AG09319 (cell line): Measurements from ENCODE around the gene SSH3.
"Not testable (repeated sequence)": the region's sequence is repeated elsewhere in the genome, so short reads cannot be mapped to it uniquely, and the experiment has no call there.

Source experiments
- DNase-seq: peaks from one replicate; pipeline ENCODE4 v3.0.0-alpha.2; 2010; ENCODE audit warnings: low read depth; ENCODE audit errors: extremely low read depth
- CTCF ChIP-seq: IDR thresholded peaks from 2 replicates; pipeline ENCODE4 v1.5.1; 2011; ENCODE audit warnings: low read depth, mild to moderate bottlenecking, inconsistent platforms, low read length, moderate library complexity

SSH3 gene

GRCh38 chr11:67313125-67313890 is 10.0 kb downstream of the SSH3 start:
- no peak for TF ChIP-seq CTCF
- DNase-seq, result no peak

GRCh38 chr11:67314218-67314617 is 10.9 kb downstream of the SSH3 start:
- no peak for DNase-seq
- no peak for TF ChIP-seq CTCF

GRCh38 chr11:67315325-67315909 is 12.1 kb downstream of the SSH3 start:
- no peak for TF ChIP-seq CTCF
- DNase-seq, result no peak

- DNase-seq, result no peak
- TF ChIP-seq CTCF, result no peak
Observed at GRCh38 chr11:67316882-67317204, 13.5 kb downstream of the SSH3 start.

GRCh38 chr11:67317205-67317887 is 14.0 kb downstream of the SSH3 start:
- TF ChIP-seq CTCF, result peak; percentile 87
- DNase-seq, result peak; percentile 80

GRCh38 chr11:67317888-67318555 is 14.7 kb downstream of the SSH3 start:
- DNase-seq, result no peak

GRCh38 chr11:67318876-67319275 is 15.5 kb downstream of the SSH3 start:
- DNase-seq, result not testable (repeated sequence)

More at GRCh38 chr11:67317888-67318555, 14.7 kb downstream of the SSH3 start:
- TF ChIP-seq CTCF, result no peak
